Measurements from ENCODE around the gene GOSR2. TPM values are rescaled to one million over a fixed set of nuclear protein-coding genes. Genes with fewer than 3 reads are reported as not detected.

Gene GOSR2
- total and polyA plus RNA-seq, 2 of the 4 experiments (the other 2 are of a cell fraction): 63.4 to 75.6 TPM

DNA sequence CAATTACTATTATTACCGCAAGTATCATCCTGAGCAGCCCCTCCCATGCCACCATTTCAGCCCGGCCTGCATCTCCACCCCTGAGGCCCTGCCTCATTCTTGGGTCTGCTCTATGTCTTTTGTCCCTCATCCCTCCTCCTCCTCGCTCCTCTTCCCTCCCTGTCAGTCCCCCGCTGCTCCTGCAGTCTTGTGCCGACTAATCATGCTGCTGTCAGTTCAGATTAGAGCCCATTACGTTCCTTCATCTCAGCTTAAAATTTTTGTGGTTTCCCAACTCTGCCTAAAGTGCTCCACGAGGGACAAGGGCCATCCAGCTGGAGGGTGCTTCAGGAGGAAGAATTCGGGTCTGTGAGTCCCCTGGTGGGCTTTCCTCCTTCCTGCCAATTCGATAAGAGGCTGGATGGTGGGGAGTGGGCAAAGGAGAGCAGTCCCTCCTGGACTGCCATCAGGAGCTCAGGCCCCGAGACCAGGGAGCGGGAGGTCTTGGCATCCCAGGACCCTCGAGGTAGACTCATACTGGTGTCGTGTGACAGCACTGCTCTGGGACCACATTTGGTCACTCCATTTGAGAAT, 32.9 kb upstream of the GOSR2 start:
- no peak overlapping the region for H2BK120ac ChIP-seq (ENCODE audit: low read depth, low read length)
- BruUV-seq (replicated peaks): no TSS peak
- H2AK9ac ChIP-seq (replicated peaks; ENCODE audit: low read depth, low read length, poor library complexity): no peak overlapping the region
- no peak overlapping the region for H3K23ac ChIP-seq (ENCODE audit: low read depth, low read length)
- no peak overlapping the region for H4K5ac ChIP-seq (ENCODE audit: low read depth, low read length)
- no peak overlapping the region for H3K27ac ChIP-seq (ENCODE audit: insufficient read depth, low read length)
- no peak overlapping the region for H2BK15ac ChIP-seq (ENCODE audit: low read depth, low read length)
- H3K18ac ChIP-seq (ENCODE audit: low read depth, low read length): no peak overlapping the region
- H2BK5ac ChIP-seq (ENCODE audit: low read depth, low read length, poor library complexity, severe bottlenecking): no peak overlapping the region
- H3K14ac ChIP-seq (replicated peaks; ENCODE audit: low read depth, low read length): no peak overlapping the region
- no peaks in the 10 kb centered on the region for H3K9me1 ChIP-seq (ENCODE audit: insufficient read depth, low read length)
- H3K36me3 ChIP-seq (ENCODE audit: control insufficient read depth, insufficient read depth, low read length): no peaks in the 10 kb centered on the region
- H3K56ac ChIP-seq (ENCODE audit: extremely low read depth, insufficient read depth, low read length): no peak overlapping the region
- intact Hi-C loops (cut with micrococcal nuclease) (no loop called here), dilution Hi-C loops (cut with HindIII; ENCODE audit: low sequenced_read_pairs, unreplicated experiment) (no loop called here), in situ Hi-C loops (cut with MboI; ENCODE audit: low sequenced_read_pairs) (no loop called here)
- no peaks in the 10 kb centered on the region for H4K20me1 ChIP-seq (ENCODE audit: insufficient read depth, low read length)
- H3K4me2 ChIP-seq (ENCODE audit: low read depth, low read length): no peak overlapping the region
- H3K27me3 ChIP-seq (ENCODE audit: control insufficient read depth, insufficient read depth, low read length): peaks cover 81% of the 10 kb centered on the region
- WGBS, 2 experiments (ENCODE audit: extremely low coverage in 2 of 2, insufficient read length in 1 of 2): 46% methylated on average over 9 of the region's 13 CpGs; no CpG with 5 or more reads in 1 of the 2 experiments
- CTCF ChIA-PET: no interaction called here
- no peak overlapping the region for H3K4me3 ChIP-seq (ENCODE audit: insufficient read depth, low read depth, low read length)
- H3K9ac ChIP-seq (ENCODE audit: low read depth, low read length): no peak overlapping the region
- H2AK5ac ChIP-seq (ENCODE audit: low read depth, low read length): no peak overlapping the region
- H3K79me1 ChIP-seq (ENCODE audit: low read depth in 1 of 2, low read length in 2 of 2): no peaks in the 10 kb centered on the region
- no peak overlapping the region for H2BK20ac ChIP-seq (ENCODE audit: low read depth, low read length)
- ATAC-seq (ENCODE audit: low read depth): no peak
- H4K8ac ChIP-seq (ENCODE audit: low read depth in 2 of 2, low read length in 2 of 2): no peak overlapping the region
- no peak overlapping the region for H2AFZ ChIP-seq (replicated peaks; ENCODE audit: low read length, poor library complexity)
- no peak for DNase-seq
- no peaks in the 10 kb centered on the region for H3K4me1 ChIP-seq (ENCODE audit: control insufficient read depth, insufficient read depth, low read length)
- TF ChIP-seq BHLHE40 (IDR thresholded peaks at IDR 0.05; ENCODE audit: low read depth, low read length) (no peak), CHD1 (IDR thresholded peaks at IDR 0.05; ENCODE audit: low read depth, low read length) (no peak), SMC3 (IDR thresholded peaks at IDR 0.05; ENCODE audit: low read depth, low read length) (no peak), RCOR1 (IDR thresholded peaks at IDR 0.05; ENCODE audit: insufficient replicate concordance, low read length) (no peak), FOS (IDR thresholded peaks at IDR 0.05; ENCODE audit: low read depth, low read length) (no peak), RAD21 (IDR thresholded peaks at IDR 0.05; ENCODE audit: low read length) (no peak), NFE2L2 (IDR thresholded peaks at IDR 0.05; ENCODE audit: low read depth, low read length) (no peak), ELK1 (IDR thresholded peaks at IDR 0.05; ENCODE audit: borderline replicate concordance, low read depth, low read length) (no peak), CEBPB (IDR thresholded peaks at IDR 0.05; ENCODE audit: low read depth, low read length) (no peak), RFX5 (IDR thresholded peaks at IDR 0.05; ENCODE audit: low read depth, low read length) (no peak), MAZ (IDR thresholded peaks at IDR 0.05; ENCODE audit: borderline replicate concordance, low read depth, low read length) (no peak), MXI1 (IDR thresholded peaks at IDR 0.05; ENCODE audit: borderline replicate concordance, low read depth, low read length) (no peak), POLR2A (IDR thresholded peaks at IDR 0.05; ENCODE audit: low read depth, low read length) (no peak), MAFK (IDR thresholded peaks at IDR 0.05; ENCODE audit: low read depth, low read length) (no peak)
- TF ChIP-seq, protein P1, sequence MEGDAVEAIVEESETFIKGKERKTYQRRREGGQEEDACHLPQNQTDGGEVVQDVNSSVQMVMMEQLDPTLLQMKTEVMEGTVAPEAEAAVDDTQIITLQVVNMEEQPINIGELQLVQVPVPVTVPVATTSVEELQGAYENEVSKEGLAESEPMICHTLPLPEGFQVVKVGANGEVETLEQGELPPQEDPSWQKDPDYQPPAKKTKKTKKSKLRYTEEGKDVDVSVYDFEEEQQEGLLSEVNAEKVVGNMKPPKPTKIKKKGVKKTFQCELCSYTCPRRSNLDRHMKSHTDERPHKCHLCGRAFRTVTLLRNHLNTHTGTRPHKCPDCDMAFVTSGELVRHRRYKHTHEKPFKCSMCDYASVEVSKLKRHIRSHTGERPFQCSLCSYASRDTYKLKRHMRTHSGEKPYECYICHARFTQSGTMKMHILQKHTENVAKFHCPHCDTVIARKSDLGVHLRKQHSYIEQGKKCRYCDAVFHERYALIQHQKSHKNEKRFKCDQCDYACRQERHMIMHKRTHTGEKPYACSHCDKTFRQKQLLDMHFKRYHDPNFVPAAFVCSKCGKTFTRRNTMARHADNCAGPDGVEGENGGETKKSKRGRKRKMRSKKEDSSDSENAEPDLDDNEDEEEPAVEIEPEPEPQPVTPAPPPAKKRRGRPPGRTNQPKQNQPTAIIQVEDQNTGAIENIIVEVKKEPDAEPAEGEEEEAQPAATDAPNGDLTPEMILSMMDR (conservative IDR thresholded peaks at IDR 0.05; ENCODE audit: low read depth, low read length): no peak
- TF ChIP-seq, protein P2, sequence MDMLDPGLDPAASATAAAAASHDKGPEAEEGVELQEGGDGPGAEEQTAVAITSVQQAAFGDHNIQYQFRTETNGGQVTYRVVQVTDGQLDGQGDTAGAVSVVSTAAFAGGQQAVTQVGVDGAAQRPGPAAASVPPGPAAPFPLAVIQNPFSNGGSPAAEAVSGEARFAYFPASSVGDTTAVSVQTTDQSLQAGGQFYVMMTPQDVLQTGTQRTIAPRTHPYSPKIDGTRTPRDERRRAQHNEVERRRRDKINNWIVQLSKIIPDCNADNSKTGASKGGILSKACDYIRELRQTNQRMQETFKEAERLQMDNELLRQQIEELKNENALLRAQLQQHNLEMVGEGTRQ (IDR thresholded peaks at IDR 0.05; ENCODE audit: low read depth, low read length): no peak
- H3K4ac ChIP-seq (ENCODE audit: low read depth, low read length): no peak overlapping the region
- POLR2A ChIA-PET (ENCODE audit: unreplicated experiment): no interaction called here
- no peak overlapping the region for H4K91ac ChIP-seq (ENCODE audit: insufficient read depth, low read depth, low read length)
- no peaks in the 10 kb centered on the region for H3K9me3 ChIP-seq (ENCODE audit: control insufficient read depth, insufficient read depth, low read length)
